Mesodermal cell (in vitro differentiated cells): ENCODE data around the gene SLC8A3.

ENCODE experiments used
- H3K27ac ChIP-seq: 2 replicates; pipeline ENCODE4 v1.7.0; 2013; ENCODE audit warnings: mild to moderate bottlenecking, low read depth, low read length, moderate library complexity; ENCODE audit not compliant: severe bottlenecking
- H3K36me3 ChIP-seq: 2 replicates; pipeline ENCODE4 v1.7.1; 2013; ENCODE audit warnings: mild to moderate bottlenecking, low read length, moderate library complexity; ENCODE audit not compliant: control insufficient read depth, insufficient read depth
- H3K4me1 ChIP-seq: one replicate; pipeline ENCODE4 v1.7.1; 2013; ENCODE audit warnings: mild to moderate bottlenecking, low read length; ENCODE audit not compliant: insufficient read depth, control insufficient read depth, poor library complexity, severe bottlenecking
- H3K4me3 ChIP-seq: 2 replicates; pipeline ENCODE4 v1.7.0; 2013; ENCODE audit warnings: low read length, control low read depth, mild to moderate bottlenecking; ENCODE audit not compliant: insufficient read depth, poor library complexity, severe bottlenecking; ENCODE audit errors: extremely low read depth
- H3K9me3 ChIP-seq: 2 replicates; pipeline ENCODE4 v1.7.1; 2013; ENCODE audit warnings: mild to moderate bottlenecking, low read length, moderate library complexity; ENCODE audit not compliant: control insufficient read depth
- WGBS, 2 experiments: methylation state at CpG; one replicate each; pipeline ENCODE4 v1.1.5; 2013; ENCODE audit warnings: missing lambda C conversion rate in 2 of 2; ENCODE audit not compliant: insufficient coverage in 2 of 2; 5-methylcytosine and 5-hydroxymethylcytosine counted together

Gene SLC8A3

DNA sequence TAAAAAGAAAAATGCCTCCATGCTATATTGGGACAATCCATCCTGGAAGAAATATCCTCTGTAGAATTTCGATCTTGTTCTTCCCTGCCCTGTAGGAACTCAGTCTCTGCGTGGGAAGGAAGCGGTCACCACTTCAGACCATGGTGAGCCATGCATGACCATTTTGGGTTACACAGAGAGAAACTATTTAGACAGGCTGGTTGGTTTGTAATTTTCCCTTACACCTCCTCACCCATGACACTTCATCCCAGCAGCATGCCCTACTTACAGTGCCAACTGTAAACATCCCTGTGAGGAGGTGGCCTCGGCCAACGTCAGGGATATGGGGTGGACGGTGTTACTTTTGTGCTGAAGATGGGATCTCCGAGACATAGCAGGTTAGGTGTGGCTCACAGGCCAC, 188.2 kb downstream of the SLC8A3 start:
- H3K36me3 ChIP-seq = no peaks in the 10 kb centered on the region
- no peak overlapping the region for H3K4me3 ChIP-seq
- H3K27ac ChIP-seq = no peak overlapping the region
- H3K4me1 ChIP-seq = peaks cover 12% of the 10 kb centered on the region
- 94 to 96% methylated on average over 3 to 6 of the region's 7 CpGs for WGBS, 2 experiments
- no peaks in the 10 kb centered on the region for H3K9me3 ChIP-seq

DNA sequence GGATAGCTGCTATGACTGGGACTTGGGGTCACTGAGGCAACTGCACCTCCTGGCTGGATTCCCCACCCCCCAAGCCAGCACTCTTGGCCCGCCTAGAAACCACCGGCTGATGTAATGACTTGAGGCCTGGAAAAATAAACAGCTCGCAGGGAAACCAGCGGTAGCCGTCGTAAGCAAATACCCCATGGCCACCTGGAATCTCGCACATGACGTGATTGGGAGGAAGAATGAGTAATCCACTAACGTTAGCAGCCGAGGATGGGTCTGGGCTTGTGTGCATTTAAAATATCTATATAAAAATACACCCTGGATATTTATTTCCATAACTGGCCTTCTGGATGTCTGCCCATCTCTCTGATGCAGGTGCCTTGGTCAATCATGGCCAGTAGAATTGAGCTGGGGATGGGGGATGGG, 189.5 kb downstream of the SLC8A3 start:
- no peaks in the 10 kb centered on the region for H3K36me3 ChIP-seq
- H3K9me3 ChIP-seq = no peaks in the 10 kb centered on the region
- peaks cover 12% of the 10 kb centered on the region for H3K4me1 ChIP-seq
- H3K27ac ChIP-seq = no peak overlapping the region
- WGBS, 2 experiments = 94 to 96% methylated on average over 5 to 6 of the region's 10 CpGs
- H3K4me3 ChIP-seq = no peak overlapping the region

DNA sequence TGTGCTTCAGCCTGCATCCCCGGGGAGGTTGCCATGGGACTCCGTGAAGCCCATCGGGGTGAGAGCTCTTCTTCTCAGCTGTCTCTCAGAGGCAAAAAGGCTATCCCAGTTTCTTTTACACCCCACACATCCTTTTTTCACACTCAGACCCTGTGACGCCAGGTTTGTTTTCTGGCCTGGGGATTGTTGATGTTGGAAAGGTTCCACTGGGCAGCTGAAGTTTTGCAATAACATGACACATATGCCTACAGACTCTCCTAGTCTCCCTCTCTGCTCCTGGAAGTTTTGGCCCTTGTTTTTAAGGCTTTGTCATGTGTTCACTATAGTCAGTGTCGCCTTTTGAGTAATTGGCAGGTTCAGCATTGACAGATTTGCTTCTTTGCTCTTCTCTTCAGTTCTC, 190.9 kb downstream of the SLC8A3 start:
- Histone ChIP-seq H3K4me3 (no peak overlapping the region), H3K36me3 (no peaks in the 10 kb centered on the region), H3K4me1 (peaks cover 12% of the 10 kb centered on the region), H3K27ac (no peak overlapping the region), H3K9me3 (no peaks in the 10 kb centered on the region)
- 87 to 91% methylated on average over 3 to 4 of the region's 5 CpGs for WGBS, 2 experiments

DNA sequence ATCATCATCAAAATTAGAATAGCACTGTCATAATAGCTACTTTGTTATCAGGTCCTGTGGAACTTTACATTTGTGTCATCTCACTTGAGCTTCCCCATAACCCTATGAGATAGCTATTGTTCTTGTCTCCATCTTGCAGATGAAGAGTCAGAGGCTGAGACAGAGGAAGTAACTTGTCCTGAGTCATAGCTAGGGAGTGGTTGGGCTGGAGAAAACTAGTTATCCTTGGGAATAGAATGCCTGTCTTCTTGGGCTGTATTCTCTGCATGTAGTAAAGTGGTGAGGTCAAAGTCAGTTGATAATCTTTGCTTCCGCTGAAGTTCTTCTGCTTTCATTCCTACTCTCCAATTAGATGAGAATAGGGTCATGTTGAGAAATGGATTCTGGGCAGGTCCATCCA, 192.5 kb downstream of the SLC8A3 start:
- H3K9me3 ChIP-seq = no peaks in the 10 kb centered on the region
- H3K4me1 ChIP-seq = peaks cover 12% of the 10 kb centered on the region
- no peak overlapping the region for H3K27ac ChIP-seq
- no CpG with 5 or more reads among the region's 1 CpG for WGBS, 2 experiments
- H3K4me3 ChIP-seq = no peak overlapping the region
- H3K36me3 ChIP-seq = no peaks in the 10 kb centered on the region
